Vagina (tissue), 2 donors: ENCODE results near the gene KLHDC7B.

Experiments
- POLR2A ChIP-seq, 2 donors: fragments of 450-650 bp; IDR thresholded peaks; one replicate each; pipeline ENCODE4 v1.6.1; 2017; ENCODE audit warnings: antibody characterized with exemption in 2 of 2, mild to moderate bottlenecking in 2 of 2, moderate library complexity in 2 of 2
- POLR2AphosphoS5 ChIP-seq, 2 donors: sonication (generic); formaldehyde crosslinking; IDR thresholded peaks; one replicate each; pipeline ENCODE4 v1.9.0; 2017; ENCODE audit warnings: antibody characterized with exemption in 2 of 2, mild to moderate bottlenecking in 2 of 2, low read depth in 1 of 2; ENCODE audit not compliant: insufficient read depth in 1 of 2
- TF ChIP-seq, protein P1 (sequence below), 3 experiments: fragments of 450-650 bp in 2 of 3; fragments of 200-600 bp in 1 of 3; sonication (generic) in 1 of 3; IDR thresholded peaks; one replicate each; pipeline ENCODE4 v1.5.1; 2017 to 2019; ENCODE audit warnings: antibody characterized with exemption in 3 of 3, mild to moderate bottlenecking in 2 of 3, moderate library complexity in 2 of 3

DNA sequence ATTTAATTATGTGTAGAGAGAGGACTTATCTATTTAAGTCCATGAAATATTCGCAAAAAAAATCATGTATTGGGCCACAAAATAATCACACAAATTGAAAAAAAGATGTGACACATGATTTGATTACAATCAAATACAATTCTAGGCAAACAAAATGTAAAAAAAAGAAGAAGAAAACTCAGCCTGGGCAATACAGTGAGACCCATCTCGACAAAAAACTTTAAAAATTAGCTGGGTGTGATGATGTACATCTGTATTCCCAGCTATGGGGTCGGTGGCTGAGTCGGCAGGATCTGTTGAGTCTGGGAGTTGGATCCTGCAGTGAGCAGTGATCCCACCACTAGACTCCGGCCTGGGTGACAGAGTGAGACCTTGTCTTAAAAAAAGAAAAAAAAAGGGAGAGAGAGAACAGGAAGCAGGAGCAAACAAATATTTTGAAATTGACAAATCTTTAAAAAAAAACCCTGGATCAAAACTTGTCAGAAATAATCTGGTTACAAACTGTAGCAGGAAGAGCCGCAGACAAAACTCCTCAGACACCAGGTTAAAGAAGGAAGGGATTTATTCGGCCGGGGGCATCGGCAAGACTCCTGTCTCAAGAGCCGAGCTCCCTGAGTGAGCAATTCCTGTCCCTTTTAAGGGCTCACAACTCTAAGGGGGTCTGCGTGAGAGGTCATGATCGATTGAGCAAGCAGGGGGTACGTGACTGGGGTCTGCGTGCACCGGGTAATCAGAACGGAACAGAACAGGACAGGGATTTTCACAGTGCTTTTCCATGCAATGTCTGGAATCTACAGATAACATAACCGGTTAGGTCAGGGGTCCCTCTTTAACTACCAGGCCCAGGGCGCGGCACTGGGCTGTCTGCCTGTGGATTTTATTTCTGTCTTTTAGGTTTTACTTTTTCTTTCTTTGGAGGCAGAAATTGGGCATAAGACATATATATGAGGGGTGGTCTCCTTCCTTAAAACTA lies 12.6 kb upstream of the KLHDC7B start:
- TF ChIP-seq, protein P1, sequence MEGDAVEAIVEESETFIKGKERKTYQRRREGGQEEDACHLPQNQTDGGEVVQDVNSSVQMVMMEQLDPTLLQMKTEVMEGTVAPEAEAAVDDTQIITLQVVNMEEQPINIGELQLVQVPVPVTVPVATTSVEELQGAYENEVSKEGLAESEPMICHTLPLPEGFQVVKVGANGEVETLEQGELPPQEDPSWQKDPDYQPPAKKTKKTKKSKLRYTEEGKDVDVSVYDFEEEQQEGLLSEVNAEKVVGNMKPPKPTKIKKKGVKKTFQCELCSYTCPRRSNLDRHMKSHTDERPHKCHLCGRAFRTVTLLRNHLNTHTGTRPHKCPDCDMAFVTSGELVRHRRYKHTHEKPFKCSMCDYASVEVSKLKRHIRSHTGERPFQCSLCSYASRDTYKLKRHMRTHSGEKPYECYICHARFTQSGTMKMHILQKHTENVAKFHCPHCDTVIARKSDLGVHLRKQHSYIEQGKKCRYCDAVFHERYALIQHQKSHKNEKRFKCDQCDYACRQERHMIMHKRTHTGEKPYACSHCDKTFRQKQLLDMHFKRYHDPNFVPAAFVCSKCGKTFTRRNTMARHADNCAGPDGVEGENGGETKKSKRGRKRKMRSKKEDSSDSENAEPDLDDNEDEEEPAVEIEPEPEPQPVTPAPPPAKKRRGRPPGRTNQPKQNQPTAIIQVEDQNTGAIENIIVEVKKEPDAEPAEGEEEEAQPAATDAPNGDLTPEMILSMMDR (IDR thresholded peaks at IDR 0.05), result no peak
- TF ChIP-seq POLR2AphosphoS5 (IDR thresholded peaks at IDR 0.05; ENCODE audit: insufficient read depth in 1 of 2, low read depth in 1 of 2), result no peak
- no peak for TF ChIP-seq POLR2A (IDR thresholded peaks at IDR 0.05)
